ENCODE results near the gene SNTG2.

SNTG2 gene

DNA sequence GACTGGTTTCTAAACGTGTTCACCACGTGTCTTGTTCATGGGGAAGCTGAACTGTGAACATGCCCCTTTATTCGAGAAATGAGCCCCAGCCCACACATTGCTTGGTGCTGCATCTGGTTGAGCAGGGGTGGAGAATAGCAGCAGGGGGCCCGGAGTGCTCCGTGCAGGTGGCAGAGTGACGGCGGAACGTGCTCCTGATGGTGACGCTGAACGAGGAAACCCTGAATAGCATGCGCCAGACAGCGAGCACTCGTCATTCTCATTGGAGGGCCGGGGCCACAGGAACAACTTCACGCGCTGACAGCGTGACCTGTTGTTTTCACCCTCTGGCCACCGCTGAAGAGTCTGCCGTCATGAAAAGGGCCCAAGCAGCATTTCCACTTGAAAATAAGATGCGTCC is 336.8 kb downstream of the SNTG2 start:
- Histone ChIP-seq H3K4me3 (ENCODE audit: low read length) (no peak overlapping the region), H3K9ac (ENCODE audit: low read length) (no peak overlapping the region), H3K4me1 (ENCODE audit: control insufficient read depth, insufficient read depth, low read length) (no peaks in the 10 kb centered on the region), H3K27me3 (ENCODE audit: control insufficient read depth, insufficient read depth, low read length) (no peaks in the 10 kb centered on the region), H3K27ac (ENCODE audit: low read depth, low read length) (no peak overlapping the region), H3K36me3 (ENCODE audit: control insufficient read depth, insufficient read depth, low read length) (no peaks in the 10 kb centered on the region)

DNA sequence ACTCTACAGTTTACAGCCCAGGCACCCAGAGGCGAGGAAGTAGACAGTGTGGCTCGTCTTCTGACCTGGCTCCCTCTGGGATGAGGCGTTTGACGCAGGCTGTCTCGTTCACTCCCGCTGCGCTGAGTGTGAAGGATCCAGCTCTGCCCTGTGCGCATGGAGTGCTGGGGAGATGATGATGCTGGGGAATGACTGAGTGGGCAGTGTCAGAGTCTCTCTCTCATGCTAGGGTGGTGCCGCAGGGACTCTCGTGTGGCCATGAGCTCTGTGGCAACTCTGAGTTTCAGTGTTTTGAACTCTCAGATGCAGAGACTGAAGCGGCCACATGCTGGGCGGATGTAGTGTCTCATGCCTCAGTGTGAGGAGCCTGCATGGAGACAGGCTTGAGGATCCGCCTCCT is 344.3 kb downstream of the SNTG2 start:
- Histone ChIP-seq H3K4me3 (ENCODE audit: low read length) (no peak overlapping the region), H3K36me3 (ENCODE audit: control insufficient read depth, insufficient read depth, low read length) (no peaks in the 10 kb centered on the region), H3K9ac (ENCODE audit: low read length) (no peak overlapping the region), H3K27ac (ENCODE audit: low read depth, low read length) (no peak overlapping the region), H3K27me3 (ENCODE audit: control insufficient read depth, insufficient read depth, low read length) (no peaks in the 10 kb centered on the region), H3K4me1 (ENCODE audit: control insufficient read depth, insufficient read depth, low read length) (no peaks in the 10 kb centered on the region)

DNA sequence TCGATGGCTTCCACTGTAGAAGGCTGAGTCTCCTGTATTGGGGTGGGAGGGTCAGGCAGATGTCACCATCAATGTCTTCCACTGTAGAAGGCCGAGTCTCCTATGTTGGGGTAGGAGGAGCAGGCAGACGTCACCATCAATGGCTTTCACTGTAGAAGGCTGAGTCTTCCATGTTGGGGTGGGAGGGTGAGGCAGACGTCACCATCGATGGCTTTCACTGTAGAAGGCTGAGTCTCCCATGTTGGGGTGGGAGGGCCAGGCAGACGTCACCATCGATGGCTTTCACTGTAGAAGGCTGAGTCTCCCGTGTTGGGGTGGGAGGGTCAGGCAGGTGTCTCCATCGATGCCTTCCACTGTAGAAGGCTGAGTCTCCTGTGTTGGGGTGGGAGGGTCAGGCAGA is 345.1 kb downstream of the SNTG2 start:
- Histone ChIP-seq H3K4me3 (ENCODE audit: low read length) (no peak overlapping the region), H3K36me3 (ENCODE audit: control insufficient read depth, insufficient read depth, low read length) (no peaks in the 10 kb centered on the region), H3K4me1 (ENCODE audit: control insufficient read depth, insufficient read depth, low read length) (no peaks in the 10 kb centered on the region), H3K27me3 (ENCODE audit: control insufficient read depth, insufficient read depth, low read length) (no peaks in the 10 kb centered on the region), H3K27ac (ENCODE audit: low read depth, low read length) (no peak overlapping the region), H3K9ac (ENCODE audit: low read length) (no peak overlapping the region)

DNA sequence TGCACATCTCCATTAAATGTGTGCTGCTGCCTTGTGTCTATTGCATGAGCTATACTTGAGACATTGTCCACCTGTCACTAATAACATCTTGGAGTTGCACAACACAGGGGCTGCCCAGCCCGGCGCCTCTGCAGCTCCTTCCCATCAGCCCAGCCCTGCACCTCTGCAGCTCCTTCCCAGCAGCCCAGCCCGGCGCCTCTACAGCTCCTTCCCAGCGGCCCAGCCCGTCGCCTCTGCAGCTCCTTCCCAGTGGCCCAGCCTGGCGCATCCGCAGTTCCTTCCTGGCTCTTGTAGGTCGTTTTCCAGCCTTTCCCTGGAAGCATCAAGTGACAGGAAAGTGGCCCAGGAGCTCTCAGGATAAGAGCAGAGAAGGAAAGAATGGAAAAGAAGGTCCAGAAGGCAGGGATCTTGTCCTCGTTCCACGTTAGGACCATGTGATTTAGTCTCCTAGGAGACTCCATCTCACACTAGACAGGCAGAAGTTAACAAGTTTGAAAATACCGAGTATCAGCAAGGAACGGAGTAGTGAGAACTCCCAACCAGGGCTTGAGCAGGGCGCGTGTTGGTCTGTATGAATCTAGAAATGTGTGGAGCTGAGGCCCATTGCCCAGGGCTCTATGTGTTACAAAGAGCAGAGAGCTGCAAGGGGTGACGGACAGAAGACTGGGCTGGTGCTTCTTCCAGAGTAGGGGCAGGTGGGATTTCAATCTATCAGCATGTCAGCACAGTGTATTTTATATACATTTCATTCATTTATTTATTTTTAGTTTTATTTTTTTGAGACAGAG is 346.9 kb downstream of the SNTG2 start:
- Histone ChIP-seq H3K9ac (ENCODE audit: low read length) (no peak overlapping the region), H3K36me3 (ENCODE audit: control insufficient read depth, insufficient read depth, low read length) (no peaks in the 10 kb centered on the region), H3K4me3 (ENCODE audit: low read length) (no peak overlapping the region), H3K27ac (ENCODE audit: low read depth, low read length) (no peak overlapping the region), H3K4me1 (ENCODE audit: control insufficient read depth, insufficient read depth, low read length) (no peaks in the 10 kb centered on the region), H3K27me3 (ENCODE audit: control insufficient read depth, insufficient read depth, low read length) (no peaks in the 10 kb centered on the region)

DNA sequence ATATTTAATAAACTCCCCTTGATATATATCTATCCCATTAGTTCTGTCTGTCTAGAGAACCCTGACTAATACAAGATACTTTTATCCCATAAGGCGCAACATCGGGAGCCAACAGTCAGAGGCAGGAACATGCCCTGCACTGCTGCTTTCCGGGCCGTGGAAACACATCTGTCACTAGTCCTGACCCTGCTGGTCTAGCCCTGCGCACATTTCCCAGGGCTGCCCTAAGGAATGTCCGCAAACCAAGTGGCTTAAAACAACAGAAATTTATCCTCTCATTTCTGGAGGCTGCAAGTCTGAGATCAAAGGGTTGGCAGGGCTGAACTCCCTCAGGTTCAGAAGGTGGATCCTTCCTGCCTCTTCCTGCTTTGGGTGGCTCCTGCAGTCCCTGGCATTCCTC is 348.4 kb downstream of the SNTG2 start:
- Histone ChIP-seq H3K4me3 (ENCODE audit: low read length) (no peak overlapping the region), H3K9ac (ENCODE audit: low read length) (no peak overlapping the region), H3K36me3 (ENCODE audit: control insufficient read depth, insufficient read depth, low read length) (no peaks in the 10 kb centered on the region), H3K27me3 (ENCODE audit: control insufficient read depth, insufficient read depth, low read length) (no peaks in the 10 kb centered on the region), H3K4me1 (ENCODE audit: control insufficient read depth, insufficient read depth, low read length) (no peaks in the 10 kb centered on the region), H3K27ac (ENCODE audit: low read depth, low read length) (no peak overlapping the region)

DNA sequence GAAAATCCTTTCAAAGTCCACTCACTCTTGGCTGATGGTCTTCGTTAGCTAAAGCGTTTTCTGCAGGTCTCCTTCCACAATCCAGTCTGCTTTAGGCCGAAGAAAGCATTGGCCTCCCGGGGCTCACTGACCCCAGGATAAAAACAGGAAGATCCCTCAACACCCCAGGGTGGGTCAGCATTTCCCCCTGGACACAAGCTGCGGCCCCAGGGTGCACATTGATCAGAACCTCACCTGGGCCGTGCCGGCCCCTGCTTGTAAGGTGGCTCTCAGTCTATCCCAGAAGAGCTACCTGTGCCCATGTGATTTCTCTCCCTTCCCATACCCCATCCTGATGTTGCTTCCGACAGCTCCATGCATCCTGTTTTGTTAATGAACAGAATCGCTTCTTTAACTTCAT is 349.6 kb downstream of the SNTG2 start:
- H3K36me3 ChIP-seq (ENCODE audit: control insufficient read depth, insufficient read depth, low read length) = no peaks in the 10 kb centered on the region
- H3K4me3 ChIP-seq (ENCODE audit: low read length) = no peak overlapping the region
- H3K27ac ChIP-seq (ENCODE audit: low read depth, low read length) = no peak overlapping the region
- no peaks in the 10 kb centered on the region for H3K27me3 ChIP-seq (ENCODE audit: control insufficient read depth, insufficient read depth, low read length)
- H3K9ac ChIP-seq (ENCODE audit: low read length) = no peak overlapping the region
- no peaks in the 10 kb centered on the region for H3K4me1 ChIP-seq (ENCODE audit: control insufficient read depth, insufficient read depth, low read length)

DNA sequence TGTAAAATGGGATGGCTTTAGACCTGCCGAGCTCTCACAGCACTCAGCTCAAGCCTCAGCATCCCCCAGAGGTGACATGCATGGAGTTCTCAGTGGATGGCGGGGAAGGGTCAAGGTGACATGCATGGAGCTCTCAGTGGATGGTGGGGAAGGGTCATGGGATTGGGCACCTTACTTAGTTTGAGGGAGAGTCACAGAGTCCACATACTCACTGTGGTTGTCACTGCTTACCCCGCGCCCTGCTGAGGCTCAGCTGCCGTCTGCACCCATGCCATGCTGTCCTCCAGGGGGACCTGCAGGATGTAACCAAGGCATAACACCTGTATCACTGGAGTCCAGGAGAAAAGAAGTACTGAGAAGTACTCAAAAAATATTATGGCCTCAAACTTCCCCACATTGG is 350.4 kb downstream of the SNTG2 start:
- Histone ChIP-seq H3K27me3 (ENCODE audit: control insufficient read depth, insufficient read depth, low read length) (no peaks in the 10 kb centered on the region), H3K4me1 (ENCODE audit: control insufficient read depth, insufficient read depth, low read length) (no peaks in the 10 kb centered on the region), H3K36me3 (ENCODE audit: control insufficient read depth, insufficient read depth, low read length) (no peaks in the 10 kb centered on the region), H3K4me3 (ENCODE audit: low read length) (no peak overlapping the region), H3K27ac (ENCODE audit: low read depth, low read length) (no peak overlapping the region), H3K9ac (ENCODE audit: low read length) (no peak overlapping the region)

DNA sequence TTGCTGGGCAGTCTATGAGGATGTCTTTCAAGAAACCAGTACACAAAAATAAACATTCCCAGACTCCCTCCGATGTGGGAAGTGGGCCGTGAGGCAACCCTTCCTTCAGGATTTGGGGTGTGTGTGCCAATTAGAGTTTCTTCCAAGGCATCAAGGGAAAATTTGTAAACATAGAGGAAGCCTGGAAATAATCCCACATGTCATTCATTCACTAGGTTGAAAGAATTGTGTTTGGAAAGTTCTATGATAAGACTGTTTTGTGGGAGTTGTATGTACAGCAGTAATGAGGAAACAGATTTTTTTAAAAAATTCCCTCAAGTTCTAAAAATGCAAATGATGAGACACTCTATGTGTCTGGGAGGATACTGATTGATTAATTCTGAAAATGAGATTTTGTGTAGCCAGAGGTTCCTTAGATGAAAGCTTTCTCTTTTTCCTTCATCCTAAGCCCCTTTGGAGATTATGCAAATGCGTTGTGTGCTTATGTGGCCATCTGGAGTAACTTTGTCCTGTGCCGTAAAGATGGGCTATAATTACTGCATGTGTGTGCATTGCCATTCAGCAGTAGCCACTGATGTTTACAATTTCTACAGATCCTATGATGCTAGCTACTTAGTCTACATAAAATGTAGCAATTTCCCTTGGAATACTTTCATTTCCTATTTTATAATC is 354.8 kb downstream of the SNTG2 start:
- no peak overlapping the region for H3K4me3 ChIP-seq (ENCODE audit: low read length)
- no peak overlapping the region for H3K9ac ChIP-seq (ENCODE audit: low read length)
- no peaks in the 10 kb centered on the region for H3K4me1 ChIP-seq (ENCODE audit: control insufficient read depth, insufficient read depth, low read length)
- H3K27ac ChIP-seq (ENCODE audit: low read depth, low read length) = no peak overlapping the region
- H3K27me3 ChIP-seq (ENCODE audit: control insufficient read depth, insufficient read depth, low read length) = no peaks in the 10 kb centered on the region
- H3K36me3 ChIP-seq (ENCODE audit: control insufficient read depth, insufficient read depth, low read length) = no peaks in the 10 kb centered on the region

DNA sequence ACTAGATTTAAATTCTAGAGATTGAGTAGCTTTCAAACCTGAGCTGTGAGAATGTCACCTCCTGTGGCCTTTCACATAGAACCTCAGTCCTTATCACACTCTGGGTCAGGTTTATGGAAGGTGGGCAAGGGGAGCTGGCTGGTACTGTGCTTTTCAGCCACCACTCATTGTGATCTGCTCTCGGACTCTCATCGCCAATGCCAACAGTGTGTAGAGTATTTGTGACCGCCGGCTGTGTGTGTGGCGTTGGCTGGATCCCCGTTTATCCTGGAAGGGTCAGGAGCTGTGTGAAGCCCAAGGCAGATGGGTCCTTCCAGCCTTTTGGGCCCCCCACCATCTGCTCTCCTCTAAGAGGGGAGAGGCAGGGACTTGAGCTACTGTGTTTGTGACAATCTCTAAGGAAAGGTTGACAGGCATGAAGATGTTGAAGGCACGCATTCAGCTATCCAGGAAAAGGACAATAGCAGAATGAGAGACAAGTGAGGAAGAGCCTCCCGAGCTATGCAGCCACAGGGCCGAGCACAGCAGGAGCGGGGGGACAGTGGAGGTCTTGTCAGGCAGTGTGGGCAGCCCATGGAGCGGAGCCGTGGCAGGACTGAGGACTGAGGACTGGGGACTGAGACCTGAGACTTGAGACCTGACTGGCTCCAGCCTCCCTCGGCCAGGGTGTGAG is 355.5 kb downstream of the SNTG2 start:
- H3K4me1 ChIP-seq (ENCODE audit: control insufficient read depth, insufficient read depth, low read length) = no peaks in the 10 kb centered on the region
- no peak overlapping the region for H3K9ac ChIP-seq (ENCODE audit: low read length)
- no peak overlapping the region for H3K27ac ChIP-seq (ENCODE audit: low read depth, low read length)
- H3K4me3 ChIP-seq (ENCODE audit: low read length) = no peak overlapping the region
- H3K36me3 ChIP-seq (ENCODE audit: control insufficient read depth, insufficient read depth, low read length) = no peaks in the 10 kb centered on the region
- no peaks in the 10 kb centered on the region for H3K27me3 ChIP-seq (ENCODE audit: control insufficient read depth, insufficient read depth, low read length)

DNA sequence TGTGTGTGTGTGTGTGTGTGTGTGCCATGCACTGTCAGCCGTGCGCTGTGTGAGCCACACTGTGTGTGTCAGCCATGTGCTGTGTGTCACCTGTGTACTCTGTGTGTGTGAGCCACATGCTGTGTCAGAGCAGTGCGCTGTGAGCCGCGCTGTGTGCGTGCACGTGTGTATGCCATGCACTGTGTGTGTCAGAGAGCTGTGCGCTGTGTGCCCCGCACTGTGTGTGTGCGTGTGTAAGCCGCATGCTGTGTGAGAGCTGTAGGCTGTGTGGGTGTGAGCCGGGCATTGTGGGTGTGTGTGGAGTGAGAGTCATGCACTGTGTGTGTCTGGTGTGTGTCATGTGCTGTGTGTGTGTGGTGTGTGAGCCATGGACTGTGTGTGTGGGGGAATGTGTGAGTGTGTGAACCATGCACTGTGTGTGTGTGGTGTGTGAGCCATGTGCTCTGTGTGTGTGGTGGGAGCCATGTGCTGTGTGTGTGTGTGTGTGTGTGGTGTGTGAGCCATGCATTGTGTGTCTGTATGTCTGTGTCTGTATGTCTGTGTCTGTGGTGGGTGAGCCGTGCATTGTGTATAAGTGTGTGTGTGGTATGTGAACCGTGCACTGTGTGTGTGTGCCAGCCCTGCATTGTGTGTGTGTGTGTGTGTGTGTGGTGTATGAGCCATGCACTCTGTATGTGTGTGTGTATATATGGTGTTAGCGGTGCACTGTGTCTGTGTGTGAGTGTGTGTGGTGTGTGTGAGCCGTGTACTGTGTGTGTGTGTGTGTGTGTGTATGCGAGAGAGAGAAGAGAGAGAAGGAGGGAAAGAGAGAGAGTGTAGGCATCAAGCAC is 356.3 kb downstream of the SNTG2 start:
- Histone ChIP-seq H3K27me3 (ENCODE audit: control insufficient read depth, insufficient read depth, low read length) (no peaks in the 10 kb centered on the region), H3K9ac (ENCODE audit: low read length) (no peak overlapping the region), H3K4me1 (ENCODE audit: control insufficient read depth, insufficient read depth, low read length) (no peaks in the 10 kb centered on the region)

DNA sequence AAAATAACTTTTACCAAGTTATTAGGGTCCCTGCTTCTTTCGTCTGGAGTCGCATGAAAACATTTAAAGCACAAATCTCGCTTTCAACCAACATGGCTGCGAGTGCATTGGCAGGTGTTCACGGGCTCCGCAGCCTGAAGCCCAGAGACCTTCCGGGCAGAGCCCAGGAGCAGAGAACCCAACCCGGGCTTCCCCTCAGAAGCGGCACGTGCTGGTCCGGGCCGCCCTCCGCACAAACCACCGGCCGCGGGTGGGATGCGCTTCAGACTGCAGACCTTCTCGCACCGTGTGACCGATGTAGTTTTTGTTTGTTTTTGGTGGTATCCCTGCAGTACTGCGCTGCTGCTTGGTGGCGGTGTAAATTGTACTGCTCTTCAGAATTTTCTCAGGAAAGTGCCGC is 357.0 kb downstream of the SNTG2 start:
- H3K36me3 ChIP-seq (ENCODE audit: control insufficient read depth, insufficient read depth, low read length) = no peaks in the 10 kb centered on the region
- H3K9ac ChIP-seq (ENCODE audit: low read length) = no peak overlapping the region
- H3K4me3 ChIP-seq (ENCODE audit: low read length) = no peak overlapping the region
- no peaks in the 10 kb centered on the region for H3K27me3 ChIP-seq (ENCODE audit: control insufficient read depth, insufficient read depth, low read length)
- no peaks in the 10 kb centered on the region for H3K4me1 ChIP-seq (ENCODE audit: control insufficient read depth, insufficient read depth, low read length)
- no peak overlapping the region for H3K27ac ChIP-seq (ENCODE audit: low read depth, low read length)

More for the DNA sequence above, 356.3 kb downstream of the SNTG2 start:
- Histone ChIP-seq H3K27ac (ENCODE audit: low read depth, low read length) (no peak overlapping the region), H3K4me3 (ENCODE audit: low read length) (no peak overlapping the region), H3K36me3 (ENCODE audit: control insufficient read depth, insufficient read depth, low read length) (no peaks in the 10 kb centered on the region)

DNA sequence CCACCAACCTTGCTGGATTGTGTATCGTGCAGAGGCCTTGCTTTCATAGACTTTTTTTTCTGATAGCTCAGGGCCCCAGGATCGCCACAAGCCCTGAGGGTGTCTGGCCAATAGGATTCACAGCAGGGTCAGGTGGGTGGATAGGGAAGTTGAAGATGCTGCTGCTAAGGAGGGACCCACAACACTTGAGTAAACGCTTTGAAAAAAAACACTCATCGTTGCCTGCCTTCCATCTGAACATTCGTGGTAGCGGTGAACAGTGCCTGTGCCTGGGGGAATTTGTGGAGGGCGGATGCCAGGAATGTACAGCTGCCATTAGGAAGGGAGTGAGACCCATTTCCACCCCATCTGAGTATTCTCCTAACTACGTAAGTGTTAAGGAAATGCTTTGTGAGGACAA is 358.0 kb downstream of the SNTG2 start:
- Histone ChIP-seq H3K4me1 (ENCODE audit: control insufficient read depth, insufficient read depth, low read length) (no peaks in the 10 kb centered on the region), H3K27ac (ENCODE audit: low read depth, low read length) (no peak overlapping the region), H3K27me3 (ENCODE audit: control insufficient read depth, insufficient read depth, low read length) (no peaks in the 10 kb centered on the region), H3K36me3 (ENCODE audit: control insufficient read depth, insufficient read depth, low read length) (no peaks in the 10 kb centered on the region), H3K4me3 (ENCODE audit: low read length) (no peak overlapping the region), H3K9ac (ENCODE audit: low read length) (no peak overlapping the region)

All from rectal smooth muscle tissue (tissue), 1 donor.